Cardiac fibroblast (primary cell): ENCODE results near the gene CRACR2A.

Source experiments
- DNase-seq, 2 donors: peaks; one replicate each; pipeline versions ENCODE4 v3.0.0 to v3.0.0-alpha.2; 2010; ENCODE audit warnings: low read depth in 2 of 2
- H3K4me3 ChIP-seq, 2 donors: replicated peaks in 1 of 2; 1 replicate in 1 of 2; 2 replicates in 1 of 2; pipeline ENCODE4 v1.5.1; 2011; ENCODE audit warnings: low read depth in 2 of 2, low read length in 2 of 2, mild to moderate bottlenecking in 2 of 2, moderate library complexity in 1 of 2
- CTCF ChIP-seq: IDR thresholded peaks from one replicate; pipeline ENCODE4 v1.5.1; 2011; ENCODE audit warnings: low read depth, mild to moderate bottlenecking, low read length, inconsistent platforms

Gene CRACR2A

GRCh38 chr12:3644104-3644503 is 108.8 kb downstream of the CRACR2A start:
- TF ChIP-seq CTCF = no peak

GRCh38 chr12:3641428-3642018 is 111.4 kb downstream of the CRACR2A start:
- DNase-seq = peak; percentile 39 to 89

More at GRCh38 chr12:3644104-3644503, 108.8 kb downstream of the CRACR2A start:
- DNase-seq = no peak
- no peak overlapping the region for H3K4me3 ChIP-seq

GRCh38 chr12:3636328-3636727 is 116.6 kb downstream of the CRACR2A start:
- no peak overlapping the region for H3K4me3 ChIP-seq
- no peak for TF ChIP-seq CTCF
- no peak for DNase-seq

More at GRCh38 chr12:3641428-3642018, 111.4 kb downstream of the CRACR2A start:
- H3K4me3 ChIP-seq = no peak overlapping the region
- no peak for TF ChIP-seq CTCF

- H3K4me3 ChIP-seq = no peak overlapping the region
- no peak for TF ChIP-seq CTCF
- DNase-seq = no peak
Measured at GRCh38 chr12:3634348-3634747, 118.6 kb downstream of the CRACR2A start.

- H3K4me3 ChIP-seq = no peak overlapping the region
- DNase-seq = no peak
- no peak for TF ChIP-seq CTCF
Measured at GRCh38 chr12:3633396-3633795, 119.5 kb downstream of the CRACR2A start.

GRCh38 chr12:3632754-3633153 is 120.2 kb downstream of the CRACR2A start:
- no peak overlapping the region for H3K4me3 ChIP-seq
- peak in 1 of 2 donors; percentile 52 for DNase-seq
- TF ChIP-seq CTCF = no peak

- no peak for TF ChIP-seq CTCF
- no peak for DNase-seq
- H3K4me3 ChIP-seq = no peak overlapping the region
Measured at GRCh38 chr12:3632256-3632655, 120.7 kb downstream of the CRACR2A start.
